Measurements from ENCODE around the gene ZNRF3. TPM values are rescaled to one million over a fixed set of nuclear protein-coding genes. Genes with fewer than 3 reads are reported as not detected.

The ZNRF3 gene
- total RNA-seq, 4 donors from 2014 or later, result 6.1 to 23.2 (median 12.0) TPM

- Histone ChIP-seq H3K4me3 (no peak overlapping the region), H3K4me1 (no peaks in the 10 kb centered on the region), H3K36me3 (no peaks in the 10 kb centered on the region), H3K9me3 (no peaks in the 10 kb centered on the region), H3K27ac (no peak overlapping the region), H3K27me3 (no peaks in the 10 kb centered on the region)
- TF ChIP-seq, protein P1, sequence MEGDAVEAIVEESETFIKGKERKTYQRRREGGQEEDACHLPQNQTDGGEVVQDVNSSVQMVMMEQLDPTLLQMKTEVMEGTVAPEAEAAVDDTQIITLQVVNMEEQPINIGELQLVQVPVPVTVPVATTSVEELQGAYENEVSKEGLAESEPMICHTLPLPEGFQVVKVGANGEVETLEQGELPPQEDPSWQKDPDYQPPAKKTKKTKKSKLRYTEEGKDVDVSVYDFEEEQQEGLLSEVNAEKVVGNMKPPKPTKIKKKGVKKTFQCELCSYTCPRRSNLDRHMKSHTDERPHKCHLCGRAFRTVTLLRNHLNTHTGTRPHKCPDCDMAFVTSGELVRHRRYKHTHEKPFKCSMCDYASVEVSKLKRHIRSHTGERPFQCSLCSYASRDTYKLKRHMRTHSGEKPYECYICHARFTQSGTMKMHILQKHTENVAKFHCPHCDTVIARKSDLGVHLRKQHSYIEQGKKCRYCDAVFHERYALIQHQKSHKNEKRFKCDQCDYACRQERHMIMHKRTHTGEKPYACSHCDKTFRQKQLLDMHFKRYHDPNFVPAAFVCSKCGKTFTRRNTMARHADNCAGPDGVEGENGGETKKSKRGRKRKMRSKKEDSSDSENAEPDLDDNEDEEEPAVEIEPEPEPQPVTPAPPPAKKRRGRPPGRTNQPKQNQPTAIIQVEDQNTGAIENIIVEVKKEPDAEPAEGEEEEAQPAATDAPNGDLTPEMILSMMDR (IDR thresholded peaks at IDR 0.05), result no peak
- no peak for TF ChIP-seq POLR2A (IDR thresholded peaks at IDR 0.05)
- intact Hi-C loops (cut with DNase I; ENCODE audit: low total_unique reads), result no loop called here
- DNase-seq, result no peak
These were observed 73.1 kb downstream of the ZNRF3 start for GRCh38 chr22:28956506-28956905.

GRCh38 chr22:28958611-28959010 is 75.2 kb downstream of the ZNRF3 start:
- no peaks in the 10 kb centered on the region for H3K4me1 ChIP-seq

DNA sequence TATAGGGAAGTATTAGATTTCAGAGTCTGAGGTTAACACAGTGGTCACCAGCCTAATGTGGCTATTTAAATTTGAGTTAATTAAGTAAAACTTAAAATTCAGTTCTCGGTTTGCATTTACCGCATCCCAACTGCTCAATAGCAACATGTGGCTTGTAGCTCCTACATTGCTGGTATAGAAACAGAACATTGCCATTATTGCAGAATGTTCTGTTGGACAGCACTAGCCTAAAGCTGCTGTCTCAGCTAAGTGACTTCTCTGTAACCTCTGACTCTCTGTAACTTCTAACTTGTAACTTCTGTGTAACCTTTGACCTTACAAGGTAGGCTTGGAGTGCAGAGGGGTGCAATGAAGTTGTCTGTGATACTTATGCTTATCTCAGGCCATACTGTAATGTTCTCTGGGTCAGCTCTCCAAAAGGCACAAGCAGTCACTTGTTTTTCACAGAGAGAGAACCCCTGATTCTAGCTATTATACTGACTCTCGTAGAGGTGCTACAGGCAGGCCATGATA is 78.7 kb downstream of the ZNRF3 start:
- H3K4me1 ChIP-seq, result no peaks in the 10 kb centered on the region
- no peak overlapping the region for H3K27ac ChIP-seq
- no peaks in the 10 kb centered on the region for H3K27me3 ChIP-seq
- intact Hi-C loops (cut with DNase I; ENCODE audit: low total_unique reads), result no loop called here
- DNase-seq, result no peak
- no peaks in the 10 kb centered on the region for H3K36me3 ChIP-seq
- TF ChIP-seq, protein P1 (IDR thresholded peaks at IDR 0.05), result no peak
- no peak for TF ChIP-seq POLR2A (IDR thresholded peaks at IDR 0.05)
- no peaks in the 10 kb centered on the region for H3K9me3 ChIP-seq
- no peak overlapping the region for H3K4me3 ChIP-seq

More at GRCh38 chr22:28958611-28959010, 75.2 kb downstream of the ZNRF3 start:
- Histone ChIP-seq H3K4me3 (no peak overlapping the region), H3K27ac (no peak overlapping the region), H3K27me3 (no peaks in the 10 kb centered on the region), H3K9me3 (no peaks in the 10 kb centered on the region), H3K36me3 (no peaks in the 10 kb centered on the region)
- intact Hi-C loops (cut with DNase I; ENCODE audit: low total_unique reads), result no loop called here
- TF ChIP-seq, protein P1 (IDR thresholded peaks at IDR 0.05), result no peak
- TF ChIP-seq POLR2A (IDR thresholded peaks at IDR 0.05), result no peak
- DNase-seq, result no peak

- H3K4me1 ChIP-seq, result no peaks in the 10 kb centered on the region
- H3K9me3 ChIP-seq, result no peaks in the 10 kb centered on the region
- H3K27ac ChIP-seq, result no peak overlapping the region
- intact Hi-C loops (cut with DNase I; ENCODE audit: low total_unique reads), result no loop called here
- TF ChIP-seq, protein P1 (IDR thresholded peaks at IDR 0.05), result no peak
- TF ChIP-seq POLR2A (IDR thresholded peaks at IDR 0.05), result no peak
- H3K4me3 ChIP-seq, result no peak overlapping the region
- H3K36me3 ChIP-seq, result no peaks in the 10 kb centered on the region
- no peak for DNase-seq
- no peaks in the 10 kb centered on the region for H3K27me3 ChIP-seq
These were observed 80.0 kb downstream of the ZNRF3 start for GRCh38 chr22:28963362-28963761.

DNA sequence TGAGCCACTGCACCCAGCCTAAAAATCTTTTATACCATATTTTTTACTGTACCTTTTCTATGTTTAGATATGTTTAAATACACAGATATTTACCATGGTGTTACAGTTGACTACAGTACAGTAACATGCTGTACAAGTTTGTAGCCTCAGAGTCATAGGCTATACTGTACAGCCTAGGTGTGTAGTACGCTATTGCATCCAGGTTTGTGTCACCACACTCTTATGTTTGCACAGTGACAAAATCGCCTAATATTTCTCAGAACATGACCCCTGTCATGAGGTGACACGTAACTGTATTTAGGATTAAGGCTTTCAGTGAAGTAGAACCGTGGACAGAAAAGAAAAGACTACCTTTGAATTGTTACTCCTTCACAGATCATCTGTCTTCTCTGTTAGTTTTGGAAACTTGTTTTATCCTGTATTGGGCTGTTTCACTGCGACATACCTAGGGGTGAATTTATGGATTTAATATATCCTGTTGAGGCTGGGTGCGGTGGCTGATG is 83.8 kb downstream of the ZNRF3 start:
- TF ChIP-seq, protein P1 (IDR thresholded peaks at IDR 0.05), result no peak
- TF ChIP-seq POLR2A (IDR thresholded peaks at IDR 0.05), result no peak
- intact Hi-C loops (cut with DNase I; ENCODE audit: low total_unique reads), result no loop called here
- no peak for DNase-seq
- no peaks in the 10 kb centered on the region for H3K9me3 ChIP-seq
- no peaks in the 10 kb centered on the region for H3K36me3 ChIP-seq
- no peaks in the 10 kb centered on the region for H3K27me3 ChIP-seq
- H3K4me3 ChIP-seq, result no peak overlapping the region
- H3K4me1 ChIP-seq, result no peaks in the 10 kb centered on the region
- no peak overlapping the region for H3K27ac ChIP-seq

All from uterus (tissue), 4 donors.